Stimulated activated CD8-positive, alpha-beta memory T cell treated with anti-CD3 and anti-CD28 coated beads, Interleukin-7, amount 100 ng/mL, for 4 hours (primary cell): ENCODE data around the gene PRSS27.

ENCODE experiments used
- DNase-seq, 2 donors: peaks; one replicate each; pipeline ENCODE4 v3.0.0-alpha.2; 2020; ENCODE audit warnings: low read depth in 2 of 2

The PRSS27 gene

DNA sequence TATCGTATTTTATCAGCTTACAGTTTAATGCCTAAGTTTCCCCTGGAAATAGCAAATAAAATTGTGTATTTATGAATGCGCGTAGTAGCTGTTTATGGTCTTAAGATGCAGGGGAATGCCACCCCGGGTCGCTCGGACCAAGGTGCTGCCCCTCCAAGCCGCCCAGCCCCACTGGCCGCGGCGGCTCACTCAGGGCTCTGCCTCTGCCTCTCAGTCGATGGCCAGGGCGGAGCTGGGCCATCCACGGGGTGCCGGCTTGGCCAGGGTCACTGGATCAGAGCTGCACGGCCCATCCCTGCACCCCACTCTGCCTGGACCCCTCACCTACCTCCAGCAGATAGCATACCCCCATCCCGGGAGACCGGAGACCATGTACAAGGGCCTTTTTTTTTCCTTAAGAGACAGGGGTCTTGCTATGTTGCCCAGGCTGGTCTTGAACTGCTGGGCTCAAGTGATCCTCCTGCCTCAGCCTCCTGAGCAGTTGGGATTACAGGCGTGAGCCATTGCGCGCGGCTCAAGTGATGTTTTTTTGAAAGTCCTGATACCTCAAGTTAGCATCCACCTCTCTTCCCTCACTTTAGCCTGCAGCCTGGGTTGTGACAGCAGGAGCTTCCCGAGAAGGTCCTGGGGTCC lies 11.0 kb downstream of the PRSS27 start:
- no peak for DNase-seq

DNA sequence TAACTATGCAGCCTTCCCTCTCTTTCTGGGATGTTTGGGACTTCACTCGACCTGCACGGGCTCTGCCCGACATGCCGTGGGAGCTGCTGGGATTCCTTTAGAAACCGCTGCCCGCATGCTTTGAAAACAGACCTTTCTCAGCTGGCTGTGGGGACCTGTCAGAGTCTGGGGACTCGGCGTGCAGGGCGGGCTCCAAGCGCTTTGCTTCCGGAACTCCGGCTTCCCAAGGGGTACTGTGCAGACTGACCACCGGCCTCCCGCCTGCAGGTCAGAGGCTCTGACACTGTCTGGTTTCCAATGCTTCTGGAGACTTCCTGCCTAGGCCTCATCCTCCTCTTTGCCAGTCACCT lies 11.8 kb downstream of the PRSS27 start:
- DNase-seq = no peak

DNA sequence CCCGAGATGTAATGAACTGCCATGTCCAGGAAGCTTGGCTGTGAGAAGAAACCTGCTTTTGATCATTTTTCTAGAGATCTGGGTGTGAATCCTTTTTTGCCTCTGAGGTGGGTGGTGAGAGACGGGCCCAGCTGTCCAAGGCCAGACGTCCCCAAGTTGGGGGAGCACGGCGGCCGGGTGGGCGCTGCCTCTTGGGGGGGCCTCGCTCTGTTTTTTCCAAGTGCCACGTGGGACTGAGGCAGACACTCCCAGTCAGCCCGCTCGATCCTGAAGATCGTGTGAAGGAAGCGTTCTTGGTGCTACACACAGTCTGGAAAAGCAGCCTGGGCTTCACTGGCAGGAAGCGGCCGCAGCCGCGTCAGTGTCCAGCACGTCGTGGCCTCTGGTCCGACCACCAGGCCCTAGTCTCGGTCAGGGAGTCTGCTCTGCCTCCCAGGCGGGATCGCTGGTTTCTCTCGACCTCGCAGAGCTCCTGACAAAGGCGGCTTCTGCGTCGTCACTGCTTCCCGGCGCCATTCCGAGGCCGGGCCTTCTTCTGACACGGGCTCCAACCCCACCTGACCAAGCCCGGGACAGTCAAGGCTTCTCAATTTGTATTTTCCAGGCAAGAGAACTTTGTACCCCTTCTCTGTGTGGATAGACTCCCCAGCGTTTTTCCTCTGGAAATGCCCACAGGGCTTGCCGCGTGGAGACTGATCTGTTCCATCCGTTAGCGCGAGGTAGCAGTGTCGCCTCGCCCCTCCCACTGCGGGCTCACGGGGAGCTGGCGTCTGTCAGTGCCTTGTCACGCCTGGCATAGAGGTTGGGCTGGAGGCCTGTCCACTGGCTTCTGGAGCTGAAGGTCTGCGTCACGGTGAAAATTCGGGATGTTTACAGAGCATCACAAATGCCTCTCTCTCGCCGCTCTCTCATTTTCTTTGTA lies 12.4 kb downstream of the PRSS27 start:
- DNase-seq = no peak

DNA sequence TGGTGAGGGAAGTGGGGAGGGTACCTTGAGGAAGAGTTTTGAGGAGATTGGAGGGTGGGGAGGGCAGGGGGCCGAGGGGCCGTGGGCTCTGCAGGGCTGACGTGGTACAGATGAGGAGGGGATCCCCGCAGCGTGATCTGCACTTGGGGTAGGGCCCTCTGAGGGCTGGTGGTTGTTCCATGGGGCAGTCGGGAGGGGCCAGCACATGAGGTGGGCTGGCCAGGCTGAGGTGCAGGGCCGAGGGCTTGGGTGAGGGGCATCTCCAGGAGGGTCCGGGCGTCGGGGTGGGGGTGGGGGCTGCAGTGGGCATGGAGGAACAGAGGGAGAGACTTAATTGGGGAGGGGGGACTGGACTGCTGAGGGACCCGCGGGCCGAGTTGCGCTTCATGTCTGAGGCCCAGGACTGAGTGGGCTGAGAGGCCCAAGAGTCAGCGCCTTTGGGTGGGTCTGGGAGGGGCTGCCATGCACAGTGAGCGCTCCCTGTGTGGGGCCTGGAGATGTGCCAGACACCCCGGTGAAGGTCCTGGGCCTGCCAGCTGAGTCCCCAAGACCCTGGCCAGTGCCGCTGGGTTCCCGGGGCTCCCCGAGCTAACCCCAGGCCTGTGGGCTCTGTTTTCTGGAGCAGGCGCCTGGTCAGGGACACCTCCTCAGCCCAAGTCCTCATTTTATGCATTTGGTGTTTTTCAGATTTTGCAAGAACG lies 13.3 kb downstream of the PRSS27 start:
- no peak for DNase-seq

DNA sequence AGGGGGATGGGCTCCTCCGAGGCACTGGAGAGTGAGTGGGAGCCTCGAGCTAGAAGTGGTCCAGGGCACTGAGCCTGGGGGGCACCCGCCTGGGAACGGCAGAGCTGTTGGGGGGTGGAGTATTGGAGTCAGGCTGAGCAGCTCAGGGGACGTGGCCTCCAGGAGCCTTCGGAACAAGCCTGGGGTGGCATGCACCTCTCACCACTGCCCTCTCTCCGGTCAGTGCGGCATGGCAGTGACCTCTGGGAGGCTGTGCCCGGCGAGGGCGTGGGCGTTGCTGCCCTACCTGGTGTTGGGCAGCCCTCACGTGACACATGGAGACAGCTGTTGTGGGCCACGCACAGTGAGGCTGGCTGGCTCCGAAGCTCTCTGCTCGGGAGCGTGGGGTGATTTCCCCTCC lies 13.9 kb downstream of the PRSS27 start:
- no peak for DNase-seq

DNA sequence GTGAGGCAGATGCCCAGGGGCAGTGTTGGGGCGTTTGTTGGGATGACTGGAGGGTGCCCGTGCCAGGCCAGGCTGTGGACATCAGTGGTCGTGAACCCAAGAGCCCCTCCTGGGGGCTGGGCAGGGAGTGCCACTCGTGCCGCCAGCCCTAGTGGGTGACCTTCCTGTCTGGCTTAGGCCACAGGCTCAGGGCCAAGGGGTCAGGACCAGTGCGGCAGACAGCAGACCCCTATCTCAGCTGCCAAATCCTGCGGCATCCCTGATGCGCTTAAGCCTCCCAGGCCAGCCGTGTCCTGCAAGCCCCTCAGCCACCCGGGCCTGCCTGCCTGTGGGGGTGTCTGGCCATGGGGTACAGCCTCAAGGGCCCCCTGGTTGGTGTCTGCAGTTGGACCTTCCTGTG lies 14.7 kb downstream of the PRSS27 start:
- DNase-seq = no peak

DNA sequence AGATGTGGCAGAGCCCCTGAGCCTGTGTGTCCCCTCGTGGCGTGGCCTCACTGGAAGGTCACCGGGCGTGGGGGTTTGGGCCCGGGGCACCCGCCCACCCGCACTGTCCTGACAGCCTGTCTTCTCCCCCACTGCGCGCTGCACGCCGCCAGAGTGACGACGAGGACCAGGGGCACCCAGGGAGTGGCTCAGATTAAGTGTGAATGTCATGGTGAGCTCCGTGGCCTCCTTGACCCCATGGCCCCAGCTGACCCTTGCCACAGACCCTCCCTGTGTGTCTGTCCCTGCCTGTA lies 15.1 kb downstream of the PRSS27 start:
- DNase-seq = no peak

DNA sequence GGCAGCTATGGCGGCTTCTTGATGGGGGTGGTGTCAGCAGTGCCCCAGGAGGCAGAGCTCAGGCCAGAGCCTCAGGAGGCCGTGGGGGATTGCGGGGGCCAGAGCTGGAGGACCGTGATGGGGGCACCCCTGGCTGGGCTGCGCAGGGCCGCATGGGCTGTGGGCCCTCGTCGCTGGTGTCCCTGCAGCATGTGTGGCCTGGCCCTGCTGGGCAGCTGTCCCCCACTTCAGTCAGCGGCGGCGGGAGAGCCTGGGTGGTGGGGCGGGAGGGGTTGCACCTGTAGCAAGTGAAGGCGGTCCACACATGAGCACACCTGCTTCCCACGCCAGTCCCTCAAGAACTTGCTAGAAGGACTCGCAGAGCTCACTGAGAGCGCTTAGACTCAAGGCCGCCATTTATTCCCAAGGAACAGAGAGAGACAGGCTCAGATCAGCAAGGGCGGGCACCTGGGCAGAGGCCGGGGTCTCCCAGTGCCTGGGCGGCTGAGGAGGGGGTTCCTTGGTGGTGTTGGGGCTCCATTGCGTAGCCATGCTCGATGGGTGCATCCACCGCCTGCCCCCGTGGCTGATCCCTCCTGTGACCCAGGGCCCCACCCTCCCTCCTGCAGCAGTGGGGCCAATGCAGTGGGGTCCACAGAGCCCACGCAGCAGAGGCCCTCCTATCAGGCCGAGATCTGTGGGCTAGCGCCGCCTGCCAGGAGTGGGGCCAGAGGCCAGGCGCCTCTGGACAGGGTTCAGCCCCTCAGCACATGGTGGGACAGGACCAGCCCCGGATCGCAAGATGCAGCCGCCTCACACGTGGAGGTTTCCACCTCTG lies 15.7 kb downstream of the PRSS27 start:
- no peak for DNase-seq

DNA sequence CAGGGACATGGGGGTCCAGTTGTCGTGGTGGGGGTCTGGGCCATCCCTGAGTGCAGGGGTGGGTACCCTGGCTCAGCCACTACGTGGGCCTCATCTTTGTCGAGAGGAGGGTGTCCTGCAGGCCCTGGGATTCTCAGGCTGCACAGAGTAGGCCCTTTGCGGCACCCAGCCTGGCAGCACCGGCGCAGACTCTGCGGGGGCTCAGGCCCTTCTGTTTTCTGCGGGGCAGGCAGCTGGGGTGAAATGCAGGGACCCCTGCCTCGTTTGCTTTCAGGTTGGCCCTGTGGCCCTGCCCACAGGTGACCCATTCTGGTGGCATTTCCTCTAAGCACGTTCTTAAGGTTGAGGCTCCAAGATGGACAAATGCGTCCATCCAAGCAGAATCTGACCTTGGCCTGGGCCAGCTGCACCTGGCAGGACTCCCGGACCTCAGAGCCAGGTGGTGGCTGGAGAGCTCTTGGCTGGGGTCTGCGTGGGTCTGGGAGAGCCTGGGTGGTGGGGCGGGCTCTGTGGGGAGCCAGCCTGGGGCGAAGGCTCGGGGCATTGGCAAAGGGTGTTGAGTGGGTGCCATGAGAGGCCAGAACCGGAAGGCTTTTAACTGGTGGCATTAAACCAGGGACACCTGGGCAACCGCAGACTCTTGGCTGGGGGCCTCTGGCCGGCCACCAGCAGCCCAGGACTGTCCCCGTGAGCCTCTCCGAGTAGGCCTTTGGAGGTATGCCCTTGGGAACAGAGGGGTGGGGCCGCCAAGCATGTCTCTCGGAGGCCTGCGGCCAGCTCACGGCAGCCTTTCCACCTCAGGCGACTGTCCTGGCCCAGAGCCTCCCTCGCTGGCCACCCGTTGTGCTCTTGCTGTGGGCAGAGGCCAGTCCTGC lies 16.9 kb downstream of the PRSS27 start:
- DNase-seq = no peak

DNA sequence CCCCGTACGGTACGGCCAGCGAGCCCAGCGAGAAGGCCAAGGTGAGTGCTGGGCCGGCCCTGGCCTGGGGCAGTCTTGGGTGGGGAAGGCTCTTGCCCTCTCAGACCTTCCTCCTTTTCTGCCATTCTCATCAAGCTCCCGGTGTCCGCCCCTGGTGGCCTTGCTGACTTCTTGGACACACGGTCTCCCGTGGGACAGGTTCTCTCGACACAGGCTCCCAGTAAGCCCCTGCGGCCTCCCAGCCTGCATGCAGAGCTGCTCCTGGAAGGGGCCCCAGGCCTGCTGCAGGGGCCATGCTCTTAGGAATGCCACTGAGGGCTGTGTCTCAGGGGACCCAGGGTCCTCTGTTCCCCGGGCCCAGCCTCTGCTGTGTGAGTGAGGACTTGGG lies 17.6 kb downstream of the PRSS27 start:
- DNase-seq = no peak

DNA sequence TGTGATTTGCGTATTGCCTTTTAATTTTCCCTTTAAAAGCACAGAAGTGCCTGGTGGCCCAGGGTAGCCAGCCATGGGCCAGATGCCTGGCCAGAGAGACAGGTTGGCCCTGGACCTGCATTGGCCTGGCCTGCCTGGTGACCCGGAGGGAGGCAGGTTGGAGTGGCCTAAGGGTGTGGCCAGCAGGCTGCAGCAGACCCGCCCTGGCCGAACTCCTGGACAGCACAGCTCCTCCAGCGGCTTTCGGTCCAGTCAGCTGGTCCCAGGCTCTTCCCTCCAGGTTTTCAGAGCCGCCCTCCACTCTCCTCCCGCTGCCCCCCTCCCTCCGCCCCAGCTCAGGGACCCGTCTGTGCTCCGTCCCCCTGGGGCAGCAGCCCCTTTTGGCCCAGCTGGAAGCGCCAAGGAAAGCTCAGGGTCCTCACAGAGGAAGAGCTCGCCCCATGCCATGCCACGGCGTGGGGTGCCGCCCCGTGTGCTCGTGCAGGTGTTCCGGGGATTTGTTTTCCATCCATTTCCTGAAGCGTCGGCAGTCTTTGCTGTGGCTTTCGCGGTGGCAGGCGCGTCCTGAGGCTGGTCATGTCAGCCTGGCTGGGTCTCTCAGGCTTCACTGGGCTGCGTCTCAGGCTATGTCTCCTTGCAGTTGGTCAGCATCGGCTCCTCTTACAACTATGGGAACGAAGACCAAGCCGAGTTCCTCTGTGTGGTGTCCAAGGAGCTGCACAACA lies 18.1 kb downstream of the PRSS27 start:
- DNase-seq = no peak

DNA sequence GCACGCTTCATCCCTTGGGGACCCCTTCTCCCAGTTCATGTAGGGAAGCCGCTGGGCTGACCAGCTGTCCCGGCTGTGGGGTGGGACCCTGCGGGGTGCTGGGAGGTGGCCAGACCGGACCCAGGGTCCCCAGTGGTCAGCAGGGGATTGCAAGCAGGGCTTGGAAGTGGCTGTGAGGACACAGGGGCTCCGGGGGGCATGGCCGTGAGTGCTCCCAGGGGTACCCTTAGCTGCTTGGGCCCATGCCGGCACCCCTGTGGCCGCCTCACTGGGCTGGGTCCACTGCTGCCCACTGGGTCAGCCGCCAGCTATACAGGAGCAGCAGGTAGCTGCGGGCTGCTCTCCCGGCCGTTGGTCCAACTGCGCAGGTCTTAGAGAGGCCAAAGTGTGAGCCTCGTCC lies 18.8 kb downstream of the PRSS27 start:
- DNase-seq = no peak

DNA sequence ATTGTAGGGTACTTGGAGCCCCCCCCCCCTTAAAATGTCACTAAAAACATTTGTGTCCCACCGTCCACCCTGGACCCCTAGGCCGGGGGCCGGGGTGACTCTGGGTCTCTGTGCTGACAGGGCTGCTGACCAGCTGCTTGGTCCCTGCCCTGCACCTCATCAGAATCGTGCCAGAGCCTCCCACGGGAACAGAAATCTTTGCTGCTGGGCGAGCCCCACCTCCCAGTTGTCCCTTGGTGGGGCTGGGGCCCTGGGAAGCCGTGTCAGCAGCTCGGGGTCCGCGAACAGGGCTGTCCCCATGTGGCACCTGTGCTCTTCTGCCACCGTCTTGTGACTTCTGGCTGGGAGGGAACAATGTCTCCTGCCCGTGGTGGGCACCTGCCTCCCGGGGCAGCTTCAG lies 19.2 kb downstream of the PRSS27 start:
- no peak for DNase-seq

DNA sequence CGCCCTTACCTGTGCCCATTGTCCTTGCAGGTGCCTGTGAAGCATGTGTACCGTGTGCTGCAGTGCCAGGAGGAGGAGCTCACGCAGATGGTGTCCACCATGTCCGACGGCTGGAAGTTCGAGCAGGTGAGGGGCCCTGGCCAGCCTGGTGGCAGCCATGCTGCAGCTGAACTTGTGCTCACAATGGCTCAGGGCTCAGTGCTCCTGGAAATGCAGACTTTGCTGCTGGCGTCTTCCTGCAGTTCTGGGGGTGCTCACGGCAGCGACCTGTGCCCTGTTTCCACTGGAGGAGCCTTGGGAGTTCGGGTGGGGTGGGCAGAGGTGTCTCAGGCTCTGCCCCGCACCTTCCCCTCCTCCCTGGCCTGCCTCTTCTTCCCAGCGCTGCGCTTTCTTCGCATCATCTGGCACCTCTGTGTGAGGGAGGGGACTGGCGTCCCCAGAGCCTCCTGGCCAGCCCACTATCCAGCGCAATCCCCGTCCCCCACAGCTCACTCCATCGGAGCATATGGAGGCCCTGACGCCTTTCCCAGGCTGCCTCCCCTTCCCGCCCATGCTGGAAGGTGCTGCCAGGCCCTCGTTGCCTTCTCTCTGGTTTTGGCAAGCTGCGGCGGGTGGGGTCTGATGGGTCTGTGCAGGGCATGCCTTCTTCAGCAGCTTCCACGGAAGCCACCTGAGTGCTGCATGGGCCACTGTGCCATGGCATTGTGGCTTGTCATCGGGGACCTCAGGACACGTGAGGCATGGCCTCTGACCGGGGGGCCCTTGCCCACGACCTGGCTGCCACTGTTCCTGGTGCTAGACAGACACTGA lies 20.0 kb downstream of the PRSS27 start:
- no peak for DNase-seq

DNA sequence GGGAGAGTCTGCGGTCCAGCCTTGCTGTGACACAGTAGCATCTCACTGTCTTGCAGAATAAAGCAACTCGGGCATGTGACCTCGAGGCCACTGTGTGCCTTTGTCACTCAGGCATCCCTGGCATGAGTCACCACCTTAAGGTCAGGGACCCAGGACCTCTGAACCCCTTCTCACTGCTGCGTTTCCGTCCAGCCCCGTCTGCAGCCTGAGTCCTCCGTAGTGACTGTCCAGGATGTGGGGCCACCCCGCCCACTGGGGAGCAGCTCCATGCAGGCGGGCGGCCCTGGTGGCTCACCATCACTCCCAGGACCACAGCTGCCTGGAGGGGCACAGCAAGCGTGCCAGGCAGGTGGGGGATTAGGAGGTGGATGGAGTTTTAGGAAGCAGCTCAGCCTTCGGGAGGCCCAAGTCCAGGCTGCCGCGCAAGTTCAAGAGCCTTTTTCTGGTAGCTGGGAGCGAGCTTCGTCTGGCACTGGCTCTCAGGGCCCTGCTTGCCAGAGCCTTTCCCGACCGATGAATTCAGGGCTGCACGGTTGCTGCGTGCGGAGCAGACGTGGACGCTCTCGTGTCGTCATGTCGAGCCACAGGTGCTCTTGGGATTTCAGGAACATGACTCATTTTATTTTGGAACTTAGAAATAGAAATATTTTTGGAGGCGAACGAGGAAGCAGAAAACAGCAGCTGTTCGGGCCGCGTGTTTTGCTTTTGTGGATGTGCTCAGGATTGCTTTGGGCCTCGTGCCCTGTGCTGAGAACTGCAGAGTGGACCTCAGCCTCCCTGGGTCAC lies 20.9 kb downstream of the PRSS27 start:
- no peak for DNase-seq

DNA sequence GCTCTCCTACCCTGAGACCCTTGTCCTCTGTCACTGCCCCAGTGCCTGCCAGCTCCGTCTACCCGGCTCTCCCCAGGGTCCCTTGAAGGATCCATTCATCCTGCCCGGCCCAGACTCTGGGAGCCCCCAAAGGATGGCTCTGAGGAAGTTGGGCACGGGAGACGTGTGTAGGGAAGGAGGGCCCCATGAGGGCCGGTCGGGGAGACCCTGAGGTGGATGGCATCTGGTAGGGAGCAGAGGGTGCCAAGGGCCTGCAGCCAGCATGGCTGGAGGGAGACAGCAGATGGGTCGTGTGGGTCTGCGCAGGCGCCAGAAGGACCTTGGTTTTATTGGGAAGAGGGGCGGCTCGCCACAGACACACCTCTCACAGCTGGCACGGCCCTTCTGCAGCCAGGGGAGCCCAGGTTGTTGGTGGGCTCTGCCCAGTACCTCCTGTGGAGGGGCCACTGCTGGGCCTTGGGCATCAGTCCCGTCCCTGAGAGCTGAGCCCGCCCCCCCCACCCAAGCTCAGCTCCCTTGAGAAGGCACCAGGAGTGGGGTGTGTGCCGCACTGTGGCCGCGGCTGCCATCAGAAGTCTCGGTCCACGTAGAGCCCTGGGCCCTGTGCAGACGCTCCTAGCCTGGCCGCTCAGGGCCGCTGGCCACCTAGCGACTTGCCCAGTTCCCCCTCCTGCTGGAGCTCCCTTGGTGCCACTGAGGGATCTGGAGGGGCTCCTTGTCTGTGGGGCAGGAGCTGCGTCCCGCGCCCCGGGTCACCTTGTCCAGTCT lies 21.7 kb downstream of the PRSS27 start:
- DNase-seq = no peak

DNA sequence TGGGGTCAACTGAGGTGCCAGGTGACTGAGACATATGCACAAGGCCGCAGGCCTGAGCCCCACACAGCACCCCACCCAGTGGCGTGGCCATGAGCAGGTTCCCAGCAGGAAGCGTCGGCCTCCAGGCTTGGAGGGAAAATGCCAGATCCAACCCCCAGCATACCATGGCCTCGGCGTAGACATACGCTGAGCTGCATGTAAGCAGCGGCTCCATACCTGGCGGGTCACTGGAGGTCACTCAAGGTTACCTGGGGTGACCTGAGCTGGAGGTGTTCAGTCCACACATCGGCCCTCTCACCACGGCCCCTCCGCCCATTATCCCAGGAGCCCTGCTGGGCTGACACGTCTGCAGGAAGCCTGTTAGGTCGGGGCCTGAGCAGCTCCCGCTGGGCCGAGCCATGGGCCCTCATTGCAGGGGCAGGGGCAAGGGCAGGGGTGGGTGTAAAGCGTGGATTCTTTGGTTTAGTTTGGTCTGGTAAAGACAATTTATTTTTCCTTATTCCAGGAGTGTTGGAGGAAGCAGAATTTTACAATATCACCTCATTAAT lies 22.5 kb downstream of the PRSS27 start:
- DNase-seq = no peak
